HAP-1 (cell line): ENCODE results near the gene CCR6.
"Not testable (repeated sequence)": the region's sequence is repeated elsewhere in the genome, so short reads cannot be mapped to it uniquely, and the experiment has no call there.

Experiments
- DNase-seq, 2 experiments: peaks; one replicate each; pipeline ENCODE4 v3.0.0-alpha.2; 2016 to 2020; ENCODE audit warnings: low spot score in 2 of 2
- H3K27me3 ChIP-seq: fragments of 250-450 bp; sonication (Bioruptor Pico); 2 replicates; pipeline ENCODE4 v1.5.1; 2020; ENCODE audit warnings: low read depth, mild to moderate bottlenecking, moderate library complexity
- H3K36me3 ChIP-seq: fragments of 250-450 bp; sonication (Bioruptor Pico); replicated peaks from 2 replicates; pipeline ENCODE4 v1.5.1; 2020; ENCODE audit warnings: mild to moderate bottlenecking
- H3K4me1 ChIP-seq: fragments of 250-450 bp; sonication (Bioruptor Pico); 2 replicates; pipeline ENCODE4 v1.5.1; 2020; ENCODE audit warnings: mild to moderate bottlenecking
- H3K4me3 ChIP-seq: fragments of 250-450 bp; sonication (Bioruptor Pico); 2 replicates; pipeline ENCODE4 v1.5.1; 2020; ENCODE audit warnings: mild to moderate bottlenecking, moderate library complexity
- H3K9me3 ChIP-seq: fragments of 250-450 bp; sonication (Bioruptor Pico); 2 replicates; pipeline ENCODE4 v1.5.1; 2020; ENCODE audit warnings: mild to moderate bottlenecking, moderate library complexity
- in situ Hi-C: fragments of 300-500 bp; cut with MboI; formaldehyde crosslinking; loops from 3 replicates; pipeline ENCODE4 v1.14.3; 2020; ENCODE audit warnings: low sequenced_read_pairs, inconsistent platforms, mixed read lengths

CCR6 gene

GRCh38 chr6:167122827-167123657, at the start of gene CCR6:
Gene CCR6, plus strand, starts transcription at chr6:167123096. Its CDS starts 13,039 bp downstream, at chr6:167136135.
- no peaks in the 10 kb centered on the region for H3K27me3 ChIP-seq
- H3K9me3 ChIP-seq: 0 out of 2 replicates have a peak, but pooled peaks cover 2% of the 10 kb centered on the region
- DNase-seq: no peak
- in situ Hi-C loops: no loop called here
- no peaks in the 10 kb centered on the region for H3K4me1 ChIP-seq
- no peaks in the 10 kb centered on the region for H3K36me3 ChIP-seq
- no peak within 1 kb of the TSS for H3K4me3 ChIP-seq

- in situ Hi-C loops: no loop called here
- H3K4me1 ChIP-seq: no peaks in the 10 kb centered on the region
- DNase-seq: no peak
- no peaks in the 10 kb centered on the region for H3K9me3 ChIP-seq
- H3K4me3 ChIP-seq: no peak overlapping the region
- no peaks in the 10 kb centered on the region for H3K36me3 ChIP-seq
- peaks cover 3% of the 10 kb centered on the region; the same call in 1 of the 2 replicates for H3K27me3 ChIP-seq
These were observed 49.1 kb upstream of the CCR6 start for GRCh38 chr6:167073679-167074274.

DNA sequence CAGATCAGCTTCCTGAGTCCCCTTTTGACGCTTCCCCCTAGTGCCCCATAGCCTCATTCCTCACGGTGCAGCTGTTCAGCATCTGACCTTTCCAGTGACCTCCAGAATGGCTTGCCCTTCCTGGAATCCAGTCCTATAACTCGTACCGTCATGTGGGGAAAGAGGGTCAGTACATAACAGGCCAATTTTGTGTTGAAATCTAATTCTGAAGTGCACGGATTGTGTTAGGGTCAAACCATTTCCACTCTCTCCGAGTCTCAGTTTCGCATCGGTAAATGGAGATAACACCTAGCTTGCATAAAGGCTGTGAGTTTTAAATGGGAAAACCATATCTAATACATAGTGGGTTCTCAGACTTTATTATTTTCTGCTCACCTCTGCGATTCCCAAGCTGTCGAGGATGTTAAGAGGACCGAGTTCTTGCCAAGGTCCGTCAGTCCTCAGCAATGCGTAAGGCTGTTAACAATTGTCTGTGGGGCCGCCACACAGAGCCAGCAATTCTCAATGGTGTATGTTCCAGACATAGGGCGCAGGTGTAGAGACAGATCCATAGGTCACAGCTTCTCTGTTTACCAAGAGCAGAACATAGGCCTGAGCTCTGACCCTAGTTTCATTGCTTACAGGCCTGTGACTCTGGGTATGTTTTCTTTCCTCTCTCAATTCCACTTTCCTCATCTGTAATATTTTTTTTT, 45.5 kb upstream of the CCR6 start:
- Histone ChIP-seq H3K27me3 (peaks cover 3% of the 10 kb centered on the region; the same call in 1 of the 2 replicates), H3K9me3 (no peaks in the 10 kb centered on the region), H3K36me3 (no peaks in the 10 kb centered on the region), H3K4me3 (no peak overlapping the region), H3K4me1 (no peaks in the 10 kb centered on the region)
- in situ Hi-C loops: no loop called here
- DNase-seq: no peak

- no peaks in the 10 kb centered on the region for H3K36me3 ChIP-seq
- no peak overlapping the region for H3K4me3 ChIP-seq
- in situ Hi-C loops: no loop called here
- DNase-seq: no peak
- H3K4me1 ChIP-seq: no peaks in the 10 kb centered on the region
- peaks cover 3% of the 10 kb centered on the region; the same call in 1 of the 2 replicates for H3K27me3 ChIP-seq
- H3K9me3 ChIP-seq: no peaks in the 10 kb centered on the region
These were observed 44.2 kb upstream of the CCR6 start for GRCh38 chr6:167078745-167079144.

GRCh38 chr6:167079853-167080297, 43.0 kb upstream of the CCR6 start:
- Histone ChIP-seq H3K36me3 (no peaks in the 10 kb centered on the region), H3K27me3 (peaks cover 3% of the 10 kb centered on the region; the same call in 1 of the 2 replicates), H3K4me3 (no peak overlapping the region), H3K4me1 (no peaks in the 10 kb centered on the region), H3K9me3 (no peaks in the 10 kb centered on the region)
- no peak for DNase-seq
- in situ Hi-C loops: no loop called here

- in situ Hi-C loops: no loop called here
- H3K4me1 ChIP-seq: no peaks in the 10 kb centered on the region
- no peaks in the 10 kb centered on the region for H3K9me3 ChIP-seq
- H3K4me3 ChIP-seq: no peak overlapping the region
- no peaks in the 10 kb centered on the region for H3K36me3 ChIP-seq
- H3K27me3 ChIP-seq: no peaks in the 10 kb centered on the region
- no peak for DNase-seq
These were observed 35.0 kb upstream of the CCR6 start for GRCh38 chr6:167087857-167088354.

DNA sequence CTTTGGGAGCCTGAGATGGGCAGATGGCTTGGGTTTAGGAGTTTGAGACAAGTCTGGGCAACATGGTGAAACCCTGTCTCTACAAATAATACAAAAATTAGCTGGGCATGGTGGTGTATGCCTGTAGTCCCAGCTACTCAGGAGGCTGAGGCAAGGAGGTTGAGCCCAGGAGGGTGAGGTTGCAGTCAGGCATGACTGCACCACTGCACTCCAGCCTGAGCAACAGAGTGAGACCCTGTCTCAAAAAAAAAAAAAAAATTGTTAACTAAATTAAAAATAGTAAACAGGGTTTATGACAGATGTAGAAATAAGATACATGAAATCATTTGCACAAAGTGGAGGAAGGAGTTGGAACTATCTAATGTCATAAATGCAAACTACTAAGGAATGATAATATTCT, 34.2 kb upstream of the CCR6 start:
- H3K4me3 ChIP-seq, DNase-seq, in situ Hi-C loops, H3K27me3 ChIP-seq, H3K9me3 ChIP-seq, H3K36me3 ChIP-seq, H3K4me1 ChIP-seq: not testable (repeated sequence)

- Histone ChIP-seq H3K27me3 (no peaks in the 10 kb centered on the region), H3K36me3 (no peaks in the 10 kb centered on the region), H3K9me3 (no peaks in the 10 kb centered on the region), H3K4me3 (no peak overlapping the region), H3K4me1 (no peaks in the 10 kb centered on the region)
- no peak for DNase-seq
- in situ Hi-C loops: no loop called here
These were observed 33.4 kb upstream of the CCR6 start for GRCh38 chr6:167089243-167090142.

- Histone ChIP-seq H3K36me3 (no peaks in the 10 kb centered on the region), H3K27me3 (no peaks in the 10 kb centered on the region), H3K4me3 (no peak overlapping the region), H3K9me3 (no peaks in the 10 kb centered on the region), H3K4me1 (no peaks in the 10 kb centered on the region)
- in situ Hi-C loops: no loop called here
- no peak for DNase-seq
These were observed 32.7 kb upstream of the CCR6 start for GRCh38 chr6:167090171-167090570.

DNA sequence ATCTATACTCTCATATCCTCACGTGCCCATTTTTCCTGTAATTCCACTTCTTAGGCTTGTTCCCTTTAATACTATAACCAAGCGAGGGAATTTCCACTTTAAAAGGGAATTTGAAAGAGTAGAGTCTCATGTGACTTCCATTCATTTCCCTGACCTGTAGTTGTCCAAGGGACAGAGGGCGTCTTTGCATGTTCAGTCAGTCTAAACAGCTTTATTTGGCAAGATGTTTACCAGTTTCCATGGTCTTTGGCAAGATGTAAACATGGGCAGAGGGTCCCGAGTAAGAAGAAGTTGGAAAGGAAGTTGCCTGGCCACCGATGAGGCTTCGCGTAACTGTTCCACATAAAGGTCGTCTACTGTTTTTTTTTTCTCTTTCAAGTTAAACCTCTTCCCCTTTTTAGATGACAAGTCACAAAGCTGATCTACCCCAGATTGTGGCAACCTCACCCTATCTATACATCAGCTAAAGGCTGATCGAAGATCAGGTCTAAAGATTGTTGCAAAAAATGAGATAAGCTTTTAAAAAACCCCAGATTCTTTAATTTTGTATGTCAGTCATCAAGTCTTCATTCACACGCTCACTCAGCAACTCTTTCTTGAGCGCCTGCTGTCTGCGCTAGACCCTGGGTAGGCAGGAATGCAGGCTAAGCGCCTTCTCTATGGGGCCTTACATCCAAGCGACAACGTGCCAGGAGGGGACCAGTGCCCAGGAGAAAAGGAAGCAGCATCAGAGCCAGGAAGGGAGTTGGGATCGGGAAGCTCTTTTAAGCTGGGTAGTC, 31.7 kb upstream of the CCR6 start:
- Histone ChIP-seq H3K36me3 (no peaks in the 10 kb centered on the region), H3K4me1 (no peaks in the 10 kb centered on the region), H3K4me3 (no peak overlapping the region), H3K9me3 (no peaks in the 10 kb centered on the region), H3K27me3 (no peaks in the 10 kb centered on the region)
- in situ Hi-C loops: no loop called here
- DNase-seq: no peak

GRCh38 chr6:167091805-167092107, 31.1 kb upstream of the CCR6 start:
- no peak for DNase-seq
- H3K9me3 ChIP-seq: no peaks in the 10 kb centered on the region
- in situ Hi-C loops: no loop called here
- H3K36me3 ChIP-seq: no peaks in the 10 kb centered on the region
- H3K4me1 ChIP-seq: no peaks in the 10 kb centered on the region
- no peaks in the 10 kb centered on the region for H3K27me3 ChIP-seq
- H3K4me3 ChIP-seq: no peak overlapping the region

- H3K9me3 ChIP-seq: no peaks in the 10 kb centered on the region
- H3K4me1 ChIP-seq: no peaks in the 10 kb centered on the region
- H3K27me3 ChIP-seq: no peaks in the 10 kb centered on the region
- no peak overlapping the region for H3K4me3 ChIP-seq
- H3K36me3 ChIP-seq: no peaks in the 10 kb centered on the region
- in situ Hi-C loops: no loop called here
- no peak for DNase-seq
These were observed 30.1 kb upstream of the CCR6 start for GRCh38 chr6:167092672-167093339.
